Sigmoid colon (tissue), 7 donors: ENCODE results near the gene MYL4. TPM values are rescaled to one million over a fixed set of nuclear protein-coding genes. Genes with fewer than 3 reads are reported as not detected.

Experiments used
- DNase-seq: peaks from one replicate; pipeline ENCODE4 v3.0.0-alpha.2; 2019
- H3K27ac ChIP-seq, 4 donors: fragments of 200-600 bp; sonication (generic); one replicate each; pipeline ENCODE4 v1.5.1; 2016 to 2019; ENCODE audit warnings: mild to moderate bottlenecking in 1 of 4
- H3K27me3 ChIP-seq, 3 donors: fragments of 200-600 bp; sonication (generic); one replicate each; pipeline ENCODE4 v1.5.1; 2019; ENCODE audit warnings: mild to moderate bottlenecking in 1 of 3
- H3K36me3 ChIP-seq, 4 donors: fragments of 200-600 bp; sonication (generic); one replicate each; pipeline ENCODE4 v1.5.1; 2016 to 2019
- H3K4me1 ChIP-seq, 4 donors: fragments of 200-600 bp; sonication (generic); one replicate each; pipeline ENCODE4 v1.5.1; 2017 to 2019
- H3K4me3 ChIP-seq, 4 donors: fragments of 200-600 bp; sonication (generic); one replicate each; pipeline ENCODE4 v1.5.1; 2017 to 2019; ENCODE audit warnings: mild to moderate bottlenecking in 2 of 4, moderate library complexity in 1 of 4
- H3K9me3 ChIP-seq, 4 donors: fragments of 200-600 bp in 3 of 4; sonication (generic) in 3 of 4; one replicate each; pipeline versions ENCODE4 v1.5.1 to v1.6.1; 2013 to 2019
- CTCF ChIP-seq, 4 experiments: fragments of 450-650 bp in 3 of 4; fragments of 200-600 bp in 1 of 4; IDR thresholded peaks; one replicate each; pipeline ENCODE4 v1.5.1; 2016 to 2019; ENCODE audit warnings: antibody characterized with exemption in 4 of 4, mild to moderate bottlenecking in 3 of 4, moderate library complexity in 2 of 4
- EP300 ChIP-seq, 4 donors: sonication (generic); formaldehyde crosslinking; IDR thresholded peaks; one replicate each; pipeline ENCODE4 v1.6.1; 2017; ENCODE audit warnings: antibody characterized with exemption in 4 of 4
- POLR2A ChIP-seq, 2 donors: fragments of 450-650 bp; IDR thresholded peaks; one replicate each; pipeline ENCODE4 v1.6.1; 2016; ENCODE audit warnings: antibody characterized with exemption in 2 of 2, mild to moderate bottlenecking in 2 of 2, moderate library complexity in 2 of 2
- POLR2AphosphoS5 ChIP-seq, 4 donors: sonication (generic); formaldehyde crosslinking; IDR thresholded peaks; one replicate each; pipeline ENCODE4 v1.6.1; 2017; ENCODE audit warnings: antibody characterized with exemption in 4 of 4
- WGBS, 2 donors: extraction: QIAGEN DNeasy Blood & Tissue Kit; methylation state at CpG; one replicate each; pipeline ENCODE4 v1.1.7; 2013; 5-methylcytosine and 5-hydroxymethylcytosine counted together
- intact Hi-C: fragments of 100-400 bp; cut with DNase I; formaldehyde crosslinking; loops from one replicate; pipeline ENCODE4 v1.15.1; 2023
- polyA plus RNA-seq, 3 donors: library from polyadenylated mRNA; stranded (reverse); fragments of 200-250 nt; gene quantifications; one replicate each; pipeline ENCODE4 v1.2.3, GENCODE V29; 2013
- small RNA-seq, 3 donors: library from RNA; depleted of rRNA; stranded (forward); fragments of <200 nt; gene quantifications; one replicate each; pipeline ENCODE3, GENCODE V24; 2016
- total RNA-seq, 4 donors: library from RNA; depleted of rRNA; stranded (reverse); fragments of >200 nt; gene quantifications; one replicate each; pipeline ENCODE4 v1.1.0, GENCODE V29; 2016
- donor health status: healthy with polysubstance abuse.
- donor health status: Bipolar disorder and iron deficiency.
- donor health status: healthy.

MYL4 gene
- total and polyA plus RNA-seq, 7 donors = 0.31 to 2.8 (median 1.1) TPM; not detected in 4

- peak overlapping the region in 3 of 4 donors; percentile 0 to 92 (median 86) for H3K27ac ChIP-seq
- peaks cover 0 to 52% (median 44%) of the 10 kb centered on the region in 4 donors for H3K4me1 ChIP-seq
- TF ChIP-seq EP300 (IDR thresholded peaks at IDR 0.05) (no peak), POLR2AphosphoS5 (IDR thresholded peaks at IDR 0.05) (no peak), POLR2A (IDR thresholded peaks at IDR 0.05) (no peak), CTCF (IDR thresholded peaks at IDR 0.05) (no peak)
Observed at GRCh38 chr17:47270946-47271705, 62.0 kb downstream of the MYL4 start.

GRCh38 chr17:47272491-47272890 is 63.3 kb downstream of the MYL4 start:
- Histone ChIP-seq H3K27me3 (no peaks in the 10 kb centered on the region), H3K27ac (peak overlapping the region in 3 of 4 donors; percentile 86 to 92 (median 89)), H3K9me3 (no peaks in the 10 kb centered on the region), H3K36me3 (no peaks in the 10 kb centered on the region), H3K4me1 (peaks cover 0 to 55% (median 45%) of the 10 kb centered on the region in 4 donors), H3K4me3 (no peak overlapping the region)
- TF ChIP-seq POLR2A (IDR thresholded peaks at IDR 0.05) = no peak
- TF ChIP-seq POLR2AphosphoS5 (IDR thresholded peaks at IDR 0.05) = no peak
- TF ChIP-seq EP300 (IDR thresholded peaks at IDR 0.05) = no peak
- TF ChIP-seq CTCF (IDR thresholded peaks at IDR 0.05) = no peak
- no peak for DNase-seq
- WGBS, 2 donors = 91 to 94% methylated on average over 1 of the region's 1 CpG
- intact Hi-C loops = no loop called here

More at GRCh38 chr17:47270946-47271705, 62.0 kb downstream of the MYL4 start:
- no peaks in the 10 kb centered on the region for H3K27me3 ChIP-seq
- intact Hi-C loops = no loop called here
- 85 to 86% methylated on average over 2 of the region's 2 CpGs for WGBS, 2 donors
- no peaks in the 10 kb centered on the region for H3K9me3 ChIP-seq
- H3K4me3 ChIP-seq = no peak overlapping the region
- H3K36me3 ChIP-seq = no peaks in the 10 kb centered on the region
- DNase-seq = no peak

GRCh38 chr17:47273245-47273644 is 64.1 kb downstream of the MYL4 start:
- H3K27me3 ChIP-seq = no peaks in the 10 kb centered on the region
- peak overlapping the region; percentile 86 to 92 (median 88) for H3K27ac ChIP-seq
- no peak overlapping the region for H3K4me3 ChIP-seq
- H3K4me1 ChIP-seq = peaks cover 0 to 63% (median 51%) of the 10 kb centered on the region in 4 donors
- TF ChIP-seq POLR2A (IDR thresholded peaks at IDR 0.05) (no peak), CTCF (IDR thresholded peaks at IDR 0.05) (no peak)
- intact Hi-C loops = no loop called here
- no peaks in the 10 kb centered on the region for H3K36me3 ChIP-seq
- no peaks in the 10 kb centered on the region for H3K9me3 ChIP-seq
- WGBS, 2 donors = 92 to 95% methylated on average over 2 of the region's 2 CpGs
- DNase-seq = no peak

Small RNAs within 50 kb of the gene (small RNA-seq; reads per million reads assigned to genes)
- gene RNU7-186P = 0 reads per million in 3 donors

Other genes starting within 250 kb of the MYL4 start
- 1 to 10 TPM in 1 of 4 donors, under 1 TPM in 1, not detected in 2; 0.71 to 1.4 TPM for gene RPRML, start 230.1 kb upstream of the MYL4 start, total RNA-seq
- under 1 TPM in 1 of 3 donors, not detected in 2; 0.32 TPM for gene RPRML, start 230.1 kb upstream of the MYL4 start, polyA plus RNA-seq
- gene CDC27, start 20.1 kb upstream of the MYL4 start, total RNA-seq = 10 to 100 TPM; 41.0 to 61.4 (median 56.2) TPM
- 10 to 100 TPM in 2 of 3 donors, 1 to 10 TPM in 1; 7.2 to 25.9 (median 17.3) TPM for gene CDC27, start 20.1 kb upstream of the MYL4 start, polyA plus RNA-seq
- gene ITGB3, start 44.5 kb downstream of the MYL4 start, total RNA-seq = 10 to 100 TPM; 28.5 to 62.7 (median 40.1) TPM
- 1 to 10 TPM in 2 of 3 donors, under 1 TPM in 1; 0.69 to 3.4 (median 1.8) TPM for gene ITGB3, start 44.5 kb downstream of the MYL4 start, polyA plus RNA-seq
- gene EFCAB13, start 114.6 kb downstream of the MYL4 start, total RNA-seq = 10 to 100 TPM in 3 of 4 donors, 1 to 10 TPM in 1; 8.7 to 16.3 (median 15.4) TPM
- 1 to 10 TPM in 2 of 3 donors, under 1 TPM in 1; 0.46 to 3.6 (median 1.7) TPM for gene EFCAB13, start 114.6 kb downstream of the MYL4 start, polyA plus RNA-seq